HG03571 (cell line): ENCODE results near the gene OR5V1.
"Not testable (repeated sequence)": the region's sequence is repeated elsewhere in the genome, so short reads cannot be mapped to it uniquely, and the experiment has no call there.

Experiments
- ATAC-seq: cut with Tn5 transposase; IDR thresholded peaks from one replicate; pipeline ENCODE4 v1.9.1; 2021; ENCODE audit not compliant: unreplicated experiment

OR5V1 gene

GRCh38 chr6:29368765-29369164 is at the start of gene OR5V1:
OR5V1 (minus strand) TSS chr6:29368865; CDS start chr6:29356195, 12,670 bp downstream.
- no peak for ATAC-seq

- ATAC-seq, result no peak
These were observed 45.9 kb upstream of the OR5V1 start, which contains the start of gene OR12D1 for GRCh38 chr6:29414588-29414987. OR12D1 (plus strand) TSS chr6:29414928.

DNA sequence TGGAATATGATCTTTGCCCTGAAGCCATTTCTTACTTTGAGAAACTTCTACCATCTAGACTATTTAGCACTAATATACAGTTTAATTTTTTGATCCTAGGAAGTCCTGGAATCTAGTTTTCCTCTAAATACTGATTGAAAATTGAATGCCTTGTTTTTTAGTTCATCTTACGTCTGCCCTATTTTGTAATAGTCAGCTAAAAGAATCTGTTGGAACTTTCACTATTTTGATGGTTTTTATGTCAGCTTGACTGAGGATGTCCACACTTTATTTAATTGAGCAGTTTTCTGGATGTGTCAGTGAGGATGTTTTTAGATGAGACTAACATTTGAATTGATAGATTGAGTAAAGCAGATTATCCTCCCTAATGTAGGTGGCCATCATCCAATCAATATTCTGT is 35.1 kb upstream of the OR5V1 start:
- ATAC-seq, result no peak

DNA sequence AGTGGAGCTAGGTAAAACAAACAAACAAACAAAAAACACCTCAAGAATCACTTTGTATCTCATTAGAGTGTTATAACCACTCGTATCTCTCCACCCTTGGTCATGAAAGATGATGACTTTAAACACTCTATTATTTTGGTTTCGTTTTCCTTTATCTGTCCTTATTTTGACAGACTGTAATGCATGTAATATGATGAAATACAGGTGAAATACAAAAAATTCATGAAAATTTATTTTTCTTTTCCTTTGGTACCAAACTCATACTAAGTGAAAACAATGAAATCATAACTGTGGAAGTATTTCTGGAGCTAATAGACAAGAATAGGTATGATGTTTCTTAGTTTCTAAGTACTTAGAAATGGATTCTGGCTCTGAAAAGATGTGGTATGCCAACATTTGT is 30.9 kb upstream of the OR5V1 start:
- ATAC-seq, result no peak

GRCh38 chr6:29395331-29395730 is 26.7 kb upstream of the OR5V1 start, which contains the start of gene OR12D2:
OR12D2 (plus strand) TSS chr6:29395631; CDS start chr6:29396700, 1,069 bp downstream.
- no peak for ATAC-seq

- no peak for ATAC-seq
These were observed 19.9 kb upstream of the OR5V1 start for GRCh38 chr6:29388533-29388932.

DNA sequence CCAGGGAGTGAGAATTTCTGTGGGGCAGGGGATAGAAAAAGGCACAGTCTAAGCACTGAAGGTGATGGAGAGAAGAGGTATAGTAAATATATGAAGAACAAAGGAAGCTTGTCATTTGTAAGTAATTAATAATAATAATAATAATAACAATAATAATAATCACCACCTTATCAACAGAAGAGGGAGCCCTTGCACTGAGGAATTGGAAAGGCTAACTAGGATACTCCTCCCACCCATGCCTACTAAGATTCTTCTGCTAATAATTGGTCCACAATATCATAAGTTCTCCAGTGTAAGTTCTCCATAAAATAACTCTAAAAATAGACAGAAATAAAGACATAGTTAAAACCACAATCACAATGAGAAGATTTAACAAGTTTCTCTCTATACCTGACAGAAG is 7.3 kb upstream of the OR5V1 start:
- ATAC-seq, result no peak

DNA sequence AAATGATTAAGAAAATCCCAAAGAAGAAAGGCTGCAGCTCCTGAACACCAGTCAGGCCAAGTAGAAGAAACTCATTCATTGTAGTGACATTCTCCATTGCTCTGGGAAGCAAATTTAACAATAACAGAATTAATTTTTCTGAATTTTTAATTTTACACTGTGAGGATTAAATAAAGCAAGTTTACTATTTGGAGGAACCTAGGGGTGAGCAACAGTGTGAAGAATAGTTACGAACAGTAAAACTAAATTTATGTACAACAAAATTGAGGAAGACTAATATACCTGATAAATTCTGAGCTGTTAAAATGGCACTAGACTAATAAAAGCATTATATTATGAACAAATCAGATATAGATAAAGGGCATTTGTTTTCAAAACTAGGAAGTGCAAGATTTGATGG is 6.5 kb upstream of the OR5V1 start, which contains the start of gene OR12D3:
TSS of gene OR12D3 (minus strand) at position 101 of the 400 bp plus-strand sequence. CDS start at position 97, 4 bp downstream.
- no peak for ATAC-seq

GRCh38 chr6:29355603-29356002 is 13.1 kb downstream of the OR5V1 start:
- ATAC-seq, result no peak

- ATAC-seq, result no peak
These were observed 13.7 kb downstream of the OR5V1 start for GRCh38 chr6:29354980-29355379.

GRCh38 chr6:29349348-29349747 is 19.3 kb downstream of the OR5V1 start:
- ATAC-seq, result not testable (repeated sequence)

DNA sequence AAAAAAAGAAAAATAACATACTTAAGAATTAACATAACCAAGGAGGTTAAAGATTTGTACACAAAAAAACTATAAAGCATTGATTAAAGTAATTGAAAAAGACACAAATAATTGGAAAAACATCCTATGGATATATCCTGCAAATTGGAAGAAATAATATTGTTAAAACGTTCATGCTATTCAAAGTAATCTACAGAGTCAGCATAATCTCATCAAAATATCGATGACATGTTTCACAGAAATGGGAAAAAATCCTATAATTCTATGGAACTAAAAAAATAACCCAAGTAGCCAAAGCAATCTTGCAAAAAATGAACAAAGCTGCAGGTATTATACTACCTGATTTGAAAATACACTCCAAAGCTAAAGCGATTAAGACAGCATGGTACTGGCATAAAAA is 23.3 kb downstream of the OR5V1 start:
- no peak for ATAC-seq

- no peak for ATAC-seq
These were observed 32.4 kb downstream of the OR5V1 start for GRCh38 chr6:29336269-29336668.

DNA sequence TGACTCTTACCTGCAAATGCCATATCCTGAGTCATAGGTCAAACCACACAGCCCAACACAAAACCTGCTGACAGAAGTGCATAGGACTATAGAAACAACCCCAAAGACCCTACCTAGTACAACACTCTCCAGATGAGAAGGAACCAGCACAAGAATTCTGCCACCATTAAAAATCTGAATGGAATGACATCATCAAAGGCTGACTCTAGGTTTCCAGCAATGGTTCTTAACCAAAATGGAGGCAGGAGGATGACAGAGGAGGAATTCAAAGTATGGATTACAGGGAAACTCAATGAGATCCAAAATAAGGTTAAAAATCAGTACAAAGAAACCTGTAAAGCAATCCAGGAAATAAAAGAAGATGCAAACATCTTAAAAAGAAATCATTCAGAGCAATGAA is 36.0 kb downstream of the OR5V1 start:
- no peak for ATAC-seq

GRCh38 chr6:29325777-29326176 is 42.9 kb downstream of the OR5V1 start:
- no peak for ATAC-seq

DNA sequence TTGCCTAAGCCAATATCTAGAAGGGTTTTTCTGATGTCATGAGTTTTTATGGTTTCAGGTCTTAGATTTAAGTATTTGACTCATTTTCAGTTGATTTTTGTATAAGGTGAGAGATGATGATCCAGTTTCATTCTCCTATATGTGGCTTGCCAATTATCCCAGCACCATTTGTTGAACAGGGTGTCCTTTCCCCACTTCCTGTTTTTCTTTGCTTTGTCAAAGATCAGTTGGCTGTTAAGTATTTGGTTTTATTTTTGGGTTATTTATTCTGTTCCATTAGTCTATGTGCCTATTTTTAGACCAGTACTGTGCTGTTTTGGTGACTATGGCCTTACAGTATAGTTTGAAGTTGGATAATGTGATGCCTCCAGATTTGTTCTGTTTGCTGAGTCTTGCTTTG is 45.3 kb downstream of the OR5V1 start:
- not testable (repeated sequence) for ATAC-seq

DNA sequence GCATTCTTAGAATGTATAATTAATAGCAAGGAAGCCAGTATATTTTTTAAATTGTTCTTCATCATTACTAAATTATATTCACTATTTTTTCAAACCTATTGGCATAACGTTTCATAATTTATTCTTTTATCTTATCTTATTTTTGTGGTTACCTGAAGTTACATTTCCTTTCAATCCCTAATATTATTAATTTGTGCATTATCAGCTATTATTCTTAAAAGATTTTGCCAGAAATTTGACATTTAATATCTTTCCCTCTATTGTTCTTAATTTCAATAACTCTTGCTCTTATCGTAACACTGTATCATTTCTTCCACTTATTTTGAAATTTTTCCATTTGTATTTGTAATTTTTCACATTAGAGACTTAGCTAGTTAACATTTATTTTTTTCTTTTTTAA is 48.7 kb downstream of the OR5V1 start:
- ATAC-seq, result no peak
